Heart right ventricle (tissue), 16 donors: ENCODE data around the gene ELFN1. TPM values are rescaled to one million over a fixed set of nuclear protein-coding genes. Genes with fewer than 3 reads are reported as not detected.
A peak's percentile ranks its signal among the peaks of the same experiment; 100 is the strongest.

Experiments
- ATAC-seq, 8 donors: fragments of 200-7000 bp; cut with Tn5 transposase; one replicate each; pipeline ENCODE4 v1.9.1; 2020; ENCODE audit warnings: mild to moderate bottlenecking in 8 of 8, moderate library complexity in 8 of 8, moderate number of reproducible peaks in 1 of 8
- DNase-seq, 2 donors: peaks; one replicate each; pipeline ENCODE4 v3.0.0-alpha.2; 2020
- H3K27ac ChIP-seq, 10 donors: fragments of 200-600 bp; sonication (generic) in 2 of 10; one replicate each; pipeline versions ENCODE4 v1.5.0 to v1.8.0; 2020 to 2022; ENCODE audit warnings: mild to moderate bottlenecking in 3 of 10
- H3K27me3 ChIP-seq, 7 donors: fragments of 200-600 bp; one replicate each; pipeline ENCODE4 v1.8.0; 2021 to 2022; ENCODE audit warnings: mild to moderate bottlenecking in 2 of 7
- H3K36me3 ChIP-seq, 9 donors: fragments of 200-600 bp; sonication (generic) in 1 of 9; one replicate each; pipeline versions ENCODE4 v1.5.0 to v1.8.0; 2020 to 2022; ENCODE audit warnings: mild to moderate bottlenecking in 2 of 9
- H3K4me1 ChIP-seq, 9 donors: fragments of 200-600 bp; sonication (generic) in 1 of 9; one replicate each; pipeline versions ENCODE4 v1.5.0 to v1.8.0; 2020 to 2022; ENCODE audit warnings: mild to moderate bottlenecking in 4 of 9
- H3K4me3 ChIP-seq, 10 donors: fragments of 200-600 bp; sonication (generic) in 2 of 10; one replicate each; pipeline versions ENCODE4 v1.5.0 to v1.8.0; 2020 to 2022; ENCODE audit warnings: mild to moderate bottlenecking in 7 of 10, moderate library complexity in 2 of 10
- H3K9me3 ChIP-seq, 11 donors: fragments of 200-600 bp in 10 of 11; sonication (generic) in 2 of 11; one replicate each; pipeline versions ENCODE4 v1.5.0 to v1.8.0; 2013 to 2022; ENCODE audit warnings: mild to moderate bottlenecking in 2 of 11, control low read depth in 1 of 11, moderate library complexity in 1 of 11
- WGBS, 2 donors: extraction: QIAGEN DNeasy Blood & Tissue Kit; methylation state at CpG; one replicate each; pipeline ENCODE4 v1.1.7; 2013; ENCODE audit warnings: inconsistent platforms in 1 of 2; 5-methylcytosine and 5-hydroxymethylcytosine counted together
- intact Hi-C, 10 donors: fragments of 100-400 bp; cut with DNase I; formaldehyde crosslinking; loops; one replicate each; pipeline versions ENCODE4 v1.11.1 to v1.14.2; 2022
- polyA plus RNA-seq, 2 donors: library from polyadenylated mRNA; stranded (reverse); fragments of 200-250 nt; gene quantifications; one replicate each; pipeline ENCODE4 v1.2.3, GENCODE V29; 2013
- total RNA-seq, 10 donors: library from RNA; stranded (reverse); fragmentation: NEBNext Ultra II Directional in 3 of 10; extraction: Animal tissue kit (Norgen Biotek cat#: 25700) in 3 of 10; gene quantifications; one replicate each; pipeline versions ENCODE4 v1.2.1 to v1.2.4, GENCODE V29; 2021 to 2023
- TF ChIP-seq, protein P1 (sequence below), 9 donors: fragments of 200-600 bp; sonication (generic) in 2 of 9; IDR thresholded peaks; one replicate each; pipeline versions ENCODE4 v1.5.0 to v1.8.0; 2021 to 2022; ENCODE audit warnings: antibody characterized with exemption in 9 of 9, mild to moderate bottlenecking in 5 of 9, moderate library complexity in 1 of 9
- donor health status: Arrhythmogenic right ventricular cardiomyopathy.
- donor health status: ischemic (EF 13 %, LVEDD 7.1; RV severe dilation, severe dysfunction).
- donor health status: healthy with polysubstance abuse.
- donor health status: DM: no; HTN: yes; CAD: no.
- donor health status: DM: no; HTN: no; CAD: no.
- donor health status: ischemic (EF 25% LVEDD 6.9; RV normal size, moderate dysfunction).
- donor health status: ischemic (EF 25% LVEDD 5.7; RV mildly dilated, moderate dysfunction).
- donor health status: healthy.
- donor health status: DM: yes; HTN: yes; CAD: no.
- donor health status: Ischemic cardiomyopathy.
- donor health status: ischemic (EF 35%, LVEDD 5.7; RV mildly dilated, moderate dysfunction).
- donor health status: nonischemic (EF 11% LVEDD 7.7; RV severe dilation, severe dysfunction).
- donor health status: DM: yes; HTN: yes; CAD: no.
- donor health status: PGD.
- donor health status: ischemic (EF 29% LVEDD 5.4; RV normal size, mild dysfunction).
- donor health status: nonischemic (EF 23%, LVEDD 6.1; RV moderate dilation, normal function).

ELFN1 gene
- total and polyA plus RNA-seq, 12 donors = 3.0 to 9.5 (median 6.0) TPM

DNA sequence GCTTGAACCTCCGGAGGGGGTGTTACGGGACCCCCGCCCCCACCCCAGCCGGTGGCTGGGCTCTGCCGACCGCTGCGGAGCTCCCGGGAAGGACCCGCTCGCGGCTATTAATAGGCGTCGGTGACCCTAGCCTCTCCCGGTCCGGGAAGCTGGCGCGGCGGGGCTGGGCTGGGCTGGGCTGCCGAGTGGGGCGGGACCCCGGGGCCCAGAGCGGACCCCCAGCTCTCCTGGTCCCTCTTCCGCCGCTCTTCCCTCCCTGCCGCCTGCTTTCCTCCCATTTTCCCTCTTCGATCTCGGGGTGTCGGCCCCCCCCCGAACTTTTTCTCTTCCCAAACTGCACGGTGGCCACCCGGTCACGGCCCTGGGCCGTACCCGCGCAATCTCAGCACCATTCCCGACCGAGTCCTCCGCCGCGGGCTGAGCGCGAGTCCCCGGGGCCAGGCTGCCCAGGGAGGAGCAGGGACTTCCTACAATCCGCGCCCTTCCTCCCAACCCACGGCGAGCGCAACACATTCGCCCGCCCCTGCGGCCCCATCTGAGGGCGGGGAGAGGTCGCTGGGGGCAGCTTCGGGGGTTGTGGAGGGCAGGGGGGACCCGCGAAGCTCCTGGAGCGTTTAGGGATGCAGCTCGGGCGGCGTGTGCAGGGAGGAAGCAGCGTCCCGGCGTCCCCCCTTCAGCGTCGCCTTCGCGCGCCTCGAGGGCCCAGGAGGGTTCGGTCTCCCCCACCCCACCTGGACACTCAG, 3.1 kb upstream of the ELFN1 start:
- intact Hi-C loops = loop anchor here in 7 of 10 donors (2.0 to 10.0 kb wide), 9 partner anchors 75 to 678 kb away; no protein-coding TSS in a partner anchor
- ATAC-seq (peak; percentile 10 to 59 (median 46)), DNase-seq (peak in 1 of 2 donors; percentile 44)
- H3K27ac ChIP-seq = peak overlapping the region; percentile 27 to 92 (median 76)
- TF ChIP-seq, protein P1, sequence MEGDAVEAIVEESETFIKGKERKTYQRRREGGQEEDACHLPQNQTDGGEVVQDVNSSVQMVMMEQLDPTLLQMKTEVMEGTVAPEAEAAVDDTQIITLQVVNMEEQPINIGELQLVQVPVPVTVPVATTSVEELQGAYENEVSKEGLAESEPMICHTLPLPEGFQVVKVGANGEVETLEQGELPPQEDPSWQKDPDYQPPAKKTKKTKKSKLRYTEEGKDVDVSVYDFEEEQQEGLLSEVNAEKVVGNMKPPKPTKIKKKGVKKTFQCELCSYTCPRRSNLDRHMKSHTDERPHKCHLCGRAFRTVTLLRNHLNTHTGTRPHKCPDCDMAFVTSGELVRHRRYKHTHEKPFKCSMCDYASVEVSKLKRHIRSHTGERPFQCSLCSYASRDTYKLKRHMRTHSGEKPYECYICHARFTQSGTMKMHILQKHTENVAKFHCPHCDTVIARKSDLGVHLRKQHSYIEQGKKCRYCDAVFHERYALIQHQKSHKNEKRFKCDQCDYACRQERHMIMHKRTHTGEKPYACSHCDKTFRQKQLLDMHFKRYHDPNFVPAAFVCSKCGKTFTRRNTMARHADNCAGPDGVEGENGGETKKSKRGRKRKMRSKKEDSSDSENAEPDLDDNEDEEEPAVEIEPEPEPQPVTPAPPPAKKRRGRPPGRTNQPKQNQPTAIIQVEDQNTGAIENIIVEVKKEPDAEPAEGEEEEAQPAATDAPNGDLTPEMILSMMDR (IDR thresholded peaks at IDR 0.05) = no peak
- no peaks in the 10 kb centered on the region for H3K9me3 ChIP-seq
- H3K4me1 ChIP-seq = peaks cover 18 to 69% (median 52%) of the 10 kb centered on the region in 9 donors
- WGBS, 2 donors = 1% methylated on average over 66 to 70 of the region's 70 CpGs
- peaks cover 7 to 98% (median 42%) of the 10 kb centered on the region in 7 donors for H3K27me3 ChIP-seq
- peak overlapping the region; percentile 57 to 86 (median 72) for H3K4me3 ChIP-seq
- H3K36me3 ChIP-seq = no peaks in the 10 kb centered on the region

DNA sequence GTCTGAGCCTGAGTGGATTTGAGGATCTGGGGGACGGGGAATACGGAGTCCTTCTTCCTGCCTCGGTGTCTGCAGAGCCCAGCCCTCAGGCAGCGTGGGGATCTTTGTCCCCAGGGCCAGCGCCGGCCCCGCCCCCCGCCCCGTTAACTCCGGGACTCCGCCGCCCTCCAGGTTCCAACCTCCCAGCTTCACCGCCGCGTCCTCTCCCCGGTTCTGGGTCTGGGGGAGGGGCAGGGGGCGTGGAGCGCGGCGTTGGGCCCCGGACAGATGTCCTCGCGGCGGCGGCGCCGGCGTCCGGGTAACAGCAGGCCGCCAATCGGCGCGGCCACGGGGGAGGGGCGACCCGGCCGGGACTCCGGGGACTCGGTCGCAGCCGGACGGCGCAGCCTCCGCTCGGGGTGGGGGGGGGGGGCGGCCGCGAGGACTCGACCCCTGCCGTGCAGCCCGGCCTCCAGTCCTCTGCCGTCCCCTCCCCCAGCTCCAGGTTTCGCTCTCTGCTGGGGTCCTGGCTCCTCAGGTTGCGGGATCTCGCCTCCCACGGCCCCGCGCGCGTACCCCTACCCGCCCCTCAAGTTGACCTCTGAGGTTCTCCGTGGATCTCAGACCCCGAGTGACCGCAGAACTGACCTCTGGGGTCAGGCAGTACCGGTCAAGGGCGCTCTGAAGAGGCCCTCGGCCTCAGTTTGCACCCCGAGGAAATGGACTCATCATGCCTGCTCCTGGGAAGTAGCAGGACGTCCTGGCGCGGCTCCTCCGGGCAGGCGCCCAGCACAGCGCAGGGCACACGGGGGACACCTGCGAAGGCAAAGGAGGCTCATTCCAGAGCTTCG, 2.3 kb upstream of the ELFN1 start:
- 19 to 20% methylated on average over 64 to 77 of the region's 77 CpGs for WGBS, 2 donors
- H3K9me3 ChIP-seq = no peaks in the 10 kb centered on the region
- ATAC-seq = peak in 3 of 8 donors; percentile 17 to 23 (median 23)
- H3K36me3 ChIP-seq = no peaks in the 10 kb centered on the region
- no peak for DNase-seq
- intact Hi-C loops = loop anchor here in 7 of 10 donors (2.0 to 10.0 kb wide), 9 partner anchors 75 to 677 kb away; no protein-coding TSS in a partner anchor
- H3K27ac ChIP-seq = peak overlapping the region in 9 of 10 donors; percentile 66 to 92 (median 84)
- H3K4me1 ChIP-seq = peaks cover 18 to 69% (median 52%) of the 10 kb centered on the region in 9 donors
- TF ChIP-seq, protein P1 (IDR thresholded peaks at IDR 0.05) = no peak
- peaks cover 7 to 95% (median 44%) of the 10 kb centered on the region in 7 donors for H3K27me3 ChIP-seq
- peak overlapping the region; percentile 57 to 86 (median 72) for H3K4me3 ChIP-seq

- peaks cover 7 to 94% (median 45%) of the 10 kb centered on the region in 7 donors for H3K27me3 ChIP-seq
- no peaks in the 10 kb centered on the region for H3K9me3 ChIP-seq
- intact Hi-C loops = loop anchor here in 7 of 10 donors (2.0 to 10.0 kb wide), 8 partner anchors 74 to 676 kb away; no protein-coding TSS in a partner anchor
- peak in 4 of 8 donors; percentile 10 to 35 (median 27) for ATAC-seq
- TF ChIP-seq, protein P1 (IDR thresholded peaks at IDR 0.05) = no peak
- peaks cover 18 to 68% (median 51%) of the 10 kb centered on the region in 9 donors for H3K4me1 ChIP-seq
- WGBS, 2 donors = 60 to 68% methylated on average over 20 of the region's 20 CpGs
- DNase-seq = peak in 1 of 2 donors; percentile 49
- H3K4me3 ChIP-seq = peak overlapping the region in 1 of 10 donors; percentile 59
- peak overlapping the region in 9 of 10 donors; percentile 7 to 91 (median 68) for H3K27ac ChIP-seq
- no peaks in the 10 kb centered on the region for H3K36me3 ChIP-seq
Measured at GRCh38 chr7:1668396-1669063, 1.5 kb upstream of the ELFN1 start.
